Hepatocyte (in vitro differentiated cells): ENCODE data around the gene ZNF76. TPM values are rescaled to one million over a fixed set of nuclear protein-coding genes. Genes with fewer than 3 reads are reported as not detected.

Experiments
- DNase-seq: peaks from one replicate; pipeline ENCODE4 v3.0.0-alpha.2; 2016; ENCODE audit warnings: low spot score
- H2AFZ ChIP-seq: fragments of 200-600 bp; sonication (generic); 2 replicates; pipeline ENCODE4 v1.6.0; 2016; ENCODE audit warnings: antibody characterized with exemption, mild to moderate bottlenecking
- H3K27ac ChIP-seq: fragments of 200-600 bp; sonication (generic); 2 replicates; pipeline ENCODE4 v1.5.1; 2016; ENCODE audit warnings: mild to moderate bottlenecking
- H3K27me3 ChIP-seq: fragments of 200-600 bp; sonication (generic); 2 replicates; pipeline ENCODE4 v1.6.1; 2016
- H3K36me3 ChIP-seq: fragments of 200-600 bp; sonication (generic); replicated peaks from 2 replicates; pipeline ENCODE4 v1.5.1; 2016; ENCODE audit warnings: low read depth; ENCODE audit not compliant: insufficient read depth
- H3K4me1 ChIP-seq: fragments of 200-600 bp; sonication (generic); 2 replicates; pipeline ENCODE4 v1.5.1; 2016; ENCODE audit warnings: mild to moderate bottlenecking, moderate library complexity; ENCODE audit not compliant: insufficient read depth
- H3K4me2 ChIP-seq: fragments of 200-600 bp; sonication (generic); 2 replicates; pipeline ENCODE4 v1.6.0; 2016
- H3K4me3 ChIP-seq: fragments of 200-600 bp; sonication (generic); 2 replicates; pipeline ENCODE4 v1.5.1; 2016; ENCODE audit warnings: mild to moderate bottlenecking
- H3K79me2 ChIP-seq: fragments of 200-600 bp; sonication (generic); 2 replicates; pipeline ENCODE4 v1.6.0; 2017; ENCODE audit warnings: mild to moderate bottlenecking
- H3K9me2 ChIP-seq: fragments of 200-600 bp; sonication (generic); replicated peaks from 2 replicates; pipeline ENCODE4 v1.6.0; 2017; ENCODE audit warnings: mild to moderate bottlenecking; ENCODE audit not compliant: insufficient read depth
- H3K9me3 ChIP-seq: fragments of 200-600 bp; sonication (generic); 2 replicates; pipeline ENCODE4 v1.5.1; 2016; ENCODE audit warnings: low read depth, mild to moderate bottlenecking
- H4K20me1 ChIP-seq: fragments of 200-600 bp; sonication (generic); 2 replicates; pipeline ENCODE4 v1.6.0; 2016; ENCODE audit warnings: mild to moderate bottlenecking; ENCODE audit not compliant: insufficient read depth, poor library complexity, severe bottlenecking
- CTCF ChIP-seq: fragments of 200-600 bp; sonication (generic); IDR thresholded peaks from 2 replicates; pipeline ENCODE4 v1.5.1; 2016; ENCODE audit warnings: antibody characterized with exemption, mild to moderate bottlenecking; ENCODE audit not compliant: poor library complexity
- EZH2 ChIP-seq: fragments of 200-600 bp; sonication (generic); IDR thresholded peaks from 2 replicates; pipeline ENCODE4 v1.6.1; 2016; ENCODE audit warnings: antibody characterized with exemption, mild to moderate bottlenecking, borderline replicate concordance
- EZH2phosphoT487 ChIP-seq: fragments of 200-600 bp; sonication (generic); IDR thresholded peaks from one replicate; pipeline ENCODE4 v1.6.1; 2018; ENCODE audit warnings: antibody characterized with exemption, mild to moderate bottlenecking, low read depth, moderate library complexity; ENCODE audit not compliant: unreplicated experiment, severe bottlenecking
- WGBS: methylation state at CpG from one replicate; pipeline ENCODE4 v1.1.6; 2016; ENCODE audit warnings: low lambda C conversion rate; ENCODE audit errors: missing lambda C conversion rate; 5-methylcytosine and 5-hydroxymethylcytosine counted together
- polyA plus RNA-seq: library from polyadenylated mRNA; unstranded; fragments of >200 nt; fragmentation: Nextera tagmentation; extraction: Ambion mirVana; gene quantifications from 2 replicates; pipeline ENCODE4 v1.2.1, GENCODE V29; 2016
- total RNA-seq: library from RNA; depleted of rRNA; stranded (reverse); fragments of >200 nt; gene quantifications from 2 replicates; pipeline ENCODE4 v1.2.3, GENCODE V29; 2014

The ZNF76 gene
- total and polyA plus RNA-seq, 2 experiments from 2014 or later = 17.0 to 28.0 TPM

- peak overlapping the region; percentile 32 for H3K4me2 ChIP-seq
- DNase-seq = peak; percentile 56
Measured at GRCh38 chr6:35238843-35239289, 20.7 kb upstream of the ZNF76 start.

GRCh38 chr6:35239581-35239980 is 20.0 kb upstream of the ZNF76 start:
- peaks cover 30% of the 10 kb centered on the region for H3K4me1 ChIP-seq
- H3K9me2 ChIP-seq = no peaks in the 10 kb centered on the region
- 79% methylated on average over 4 of the region's 4 CpGs for WGBS
- no peak overlapping the region for H2AFZ ChIP-seq
- H3K4me2 ChIP-seq = no peak overlapping the region
- no peaks in the 10 kb centered on the region for H4K20me1 ChIP-seq
- H3K36me3 ChIP-seq = no peaks in the 10 kb centered on the region
- H3K27ac ChIP-seq = no peak overlapping the region
- H3K9me3 ChIP-seq = no peaks in the 10 kb centered on the region
- DNase-seq = no peak
- no peaks in the 10 kb centered on the region for H3K79me2 ChIP-seq
- no peak overlapping the region for H3K4me3 ChIP-seq
- TF ChIP-seq CTCF (no peak), EZH2phosphoT487 (no peak), EZH2 (no peak)
- no peaks in the 10 kb centered on the region for H3K27me3 ChIP-seq

More at GRCh38 chr6:35238843-35239289, 20.7 kb upstream of the ZNF76 start:
- no peaks in the 10 kb centered on the region for H3K79me2 ChIP-seq
- H3K4me1 ChIP-seq = peaks cover 30% of the 10 kb centered on the region
- H3K27me3 ChIP-seq = no peaks in the 10 kb centered on the region
- no peaks in the 10 kb centered on the region for H3K9me3 ChIP-seq
- TF ChIP-seq EZH2phosphoT487 (no peak), EZH2 (no peak), CTCF (no peak)
- H3K9me2 ChIP-seq = no peaks in the 10 kb centered on the region
- no peaks in the 10 kb centered on the region for H4K20me1 ChIP-seq
- H2AFZ ChIP-seq = no peak overlapping the region
- no peak overlapping the region for H3K27ac ChIP-seq
- H3K36me3 ChIP-seq = no peaks in the 10 kb centered on the region
- H3K4me3 ChIP-seq = no peak overlapping the region
- 28% methylated on average over 3 of the region's 3 CpGs for WGBS

- H3K79me2 ChIP-seq = no peaks in the 10 kb centered on the region
- H3K4me1 ChIP-seq = peaks cover 30% of the 10 kb centered on the region
- H2AFZ ChIP-seq = no peak overlapping the region
- no peaks in the 10 kb centered on the region for H4K20me1 ChIP-seq
- H3K4me3 ChIP-seq = no peak overlapping the region
- DNase-seq = peak; percentile 87
- H3K9me2 ChIP-seq = no peaks in the 10 kb centered on the region
- H3K27me3 ChIP-seq = no peaks in the 10 kb centered on the region
- no peak overlapping the region for H3K4me2 ChIP-seq
- no peaks in the 10 kb centered on the region for H3K36me3 ChIP-seq
- no peaks in the 10 kb centered on the region for H3K9me3 ChIP-seq
- TF ChIP-seq EZH2phosphoT487 (no peak), EZH2 (no peak), CTCF (peak; percentile 98)
- 43% methylated on average over 12 of the region's 12 CpGs for WGBS
- no peak overlapping the region for H3K27ac ChIP-seq
Measured at GRCh38 chr6:35240838-35241801, 18.4 kb upstream of the ZNF76 start.
